Coronary artery (tissue), 2 donors: ENCODE measurements around the gene HELQ.

Experiments used
- DNase-seq: peaks from one replicate; pipeline ENCODE4 v3.0.0-alpha.2; 2017; ENCODE audit warnings: low spot score
- H3K27ac ChIP-seq, 2 donors: fragments of 200-600 bp; sonication (generic); one replicate each; pipeline ENCODE4 v1.5.1; 2016 to 2019
- H3K4me3 ChIP-seq: fragments of 200-600 bp; sonication (generic); 2 replicates; pipeline ENCODE4 v1.5.1; 2016; ENCODE audit warnings: mild to moderate bottlenecking, moderate library complexity
- TF ChIP-seq, protein P1 (sequence below): fragments of 200-600 bp; sonication (generic); IDR thresholded peaks from one replicate; pipeline ENCODE4 v1.5.1; 2019; ENCODE audit warnings: antibody characterized with exemption

The HELQ gene

GRCh38 chr4:83371235-83371634, 84.4 kb downstream of the HELQ start:
- DNase-seq, result no peak
- TF ChIP-seq, protein P1, sequence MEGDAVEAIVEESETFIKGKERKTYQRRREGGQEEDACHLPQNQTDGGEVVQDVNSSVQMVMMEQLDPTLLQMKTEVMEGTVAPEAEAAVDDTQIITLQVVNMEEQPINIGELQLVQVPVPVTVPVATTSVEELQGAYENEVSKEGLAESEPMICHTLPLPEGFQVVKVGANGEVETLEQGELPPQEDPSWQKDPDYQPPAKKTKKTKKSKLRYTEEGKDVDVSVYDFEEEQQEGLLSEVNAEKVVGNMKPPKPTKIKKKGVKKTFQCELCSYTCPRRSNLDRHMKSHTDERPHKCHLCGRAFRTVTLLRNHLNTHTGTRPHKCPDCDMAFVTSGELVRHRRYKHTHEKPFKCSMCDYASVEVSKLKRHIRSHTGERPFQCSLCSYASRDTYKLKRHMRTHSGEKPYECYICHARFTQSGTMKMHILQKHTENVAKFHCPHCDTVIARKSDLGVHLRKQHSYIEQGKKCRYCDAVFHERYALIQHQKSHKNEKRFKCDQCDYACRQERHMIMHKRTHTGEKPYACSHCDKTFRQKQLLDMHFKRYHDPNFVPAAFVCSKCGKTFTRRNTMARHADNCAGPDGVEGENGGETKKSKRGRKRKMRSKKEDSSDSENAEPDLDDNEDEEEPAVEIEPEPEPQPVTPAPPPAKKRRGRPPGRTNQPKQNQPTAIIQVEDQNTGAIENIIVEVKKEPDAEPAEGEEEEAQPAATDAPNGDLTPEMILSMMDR, result no peak

GRCh38 chr4:83370640-83370906, 85.0 kb downstream of the HELQ start:
- H3K27ac ChIP-seq, result no peak overlapping the region

More at GRCh38 chr4:83371235-83371634, 84.4 kb downstream of the HELQ start:
- no peak overlapping the region for H3K27ac ChIP-seq
- no peak overlapping the region for H3K4me3 ChIP-seq

GRCh38 chr4:83369831-83370639, 85.6 kb downstream of the HELQ start:
- TF ChIP-seq, protein P1, result no peak
- no peak for DNase-seq
- Histone ChIP-seq H3K4me3 (no peak overlapping the region), H3K27ac (no peak overlapping the region)

More at GRCh38 chr4:83370640-83370906, 85.0 kb downstream of the HELQ start:
- DNase-seq, result no peak
- TF ChIP-seq, protein P1, result no peak
- no peak overlapping the region for H3K4me3 ChIP-seq

DNA sequence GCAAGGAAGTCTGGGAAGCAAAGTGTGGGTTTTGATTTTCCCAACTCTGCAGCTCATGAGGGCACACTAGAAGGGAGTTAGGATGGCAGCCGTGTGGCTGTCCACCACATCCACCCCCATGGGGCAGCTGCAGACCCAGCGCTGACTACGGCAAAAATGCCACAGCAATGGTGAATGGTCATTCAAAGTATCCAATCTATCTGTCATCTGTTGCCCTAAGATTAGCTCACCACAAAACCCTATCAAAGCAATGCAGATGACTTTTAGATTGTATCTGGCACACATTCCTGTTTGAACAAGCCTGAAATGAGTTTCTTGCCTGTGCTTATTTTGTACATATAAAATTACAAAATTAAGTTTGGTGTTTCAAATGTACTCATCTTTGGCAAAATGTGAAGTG, 91.3 kb downstream of the HELQ start:
- no peak overlapping the region for H3K4me3 ChIP-seq

GRCh38 chr4:83362492-83363329, 92.9 kb downstream of the HELQ start:
- no peak overlapping the region for H3K27ac ChIP-seq
- no peak overlapping the region for H3K4me3 ChIP-seq
- TF ChIP-seq, protein P1, result no peak
- DNase-seq, result no peak

More for the DNA sequence above, 91.3 kb downstream of the HELQ start:
- TF ChIP-seq, protein P1, result no peak
- no peak overlapping the region for H3K27ac ChIP-seq
- DNase-seq, result no peak

DNA sequence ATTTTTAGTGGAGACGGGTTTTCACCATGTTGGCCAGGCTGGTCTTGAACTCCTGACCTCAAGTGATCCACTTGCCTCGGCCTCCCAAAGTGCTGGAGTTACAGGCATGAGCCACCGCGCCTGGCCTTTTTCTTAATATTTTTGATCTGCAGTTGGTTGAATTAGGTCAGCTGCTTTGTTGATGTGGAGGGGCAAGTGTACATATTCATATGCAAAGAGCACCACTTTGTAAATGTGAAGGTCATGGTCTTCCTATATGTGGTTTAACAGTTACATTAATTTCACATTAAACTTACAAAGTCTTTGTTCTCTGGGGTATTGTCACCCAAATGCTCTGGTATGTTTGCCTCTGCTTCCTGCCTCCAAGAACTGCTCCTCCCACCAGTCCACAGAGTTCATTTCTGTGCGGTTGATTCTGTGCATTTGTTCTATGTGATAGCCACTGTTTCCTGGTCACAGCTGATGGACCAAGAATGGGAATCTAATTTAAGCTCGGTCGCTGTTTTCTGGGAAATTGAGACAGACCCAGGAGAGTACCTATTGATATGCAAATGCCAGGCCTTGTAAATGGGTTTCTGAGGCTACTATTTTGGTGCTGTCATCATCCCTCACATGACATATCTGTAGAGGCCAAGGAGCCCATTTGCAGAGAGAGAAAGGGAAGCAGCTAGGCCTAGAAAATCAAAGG, 94.1 kb downstream of the HELQ start:
- Histone ChIP-seq H3K27ac (no peak overlapping the region), H3K4me3 (no peak overlapping the region)
- TF ChIP-seq, protein P1, result no peak
- DNase-seq, result no peak
